Duodenal mucosa (tissue), 2 donors: ENCODE data around the gene C1QTNF1.

ENCODE experiments used
- H3K27ac ChIP-seq: one replicate; pipeline ENCODE4 v1.7.0; 2013; ENCODE audit warnings: low read depth, low read length
- H3K27me3 ChIP-seq, 2 donors: one replicate each; pipeline ENCODE4 v1.7.0; 2013; ENCODE audit warnings: low read length in 2 of 2, control low read depth in 1 of 2; ENCODE audit not compliant: insufficient read depth in 2 of 2, control insufficient read depth in 1 of 2
- H3K36me3 ChIP-seq, 2 donors: one replicate each; pipeline ENCODE4 v1.7.0; 2013; ENCODE audit warnings: low read length in 2 of 2, control low read depth in 1 of 2; ENCODE audit not compliant: insufficient read depth in 2 of 2, control insufficient read depth in 1 of 2
- H3K4me1 ChIP-seq, 2 donors: one replicate each; pipeline ENCODE4 v1.7.0; 2013; ENCODE audit warnings: low read length in 2 of 2, control low read depth in 1 of 2; ENCODE audit not compliant: insufficient read depth in 2 of 2, control insufficient read depth in 1 of 2
- H3K4me3 ChIP-seq, 2 donors: one replicate each; pipeline ENCODE4 v1.7.0; 2013; ENCODE audit warnings: low read length in 2 of 2, low read depth in 1 of 2
- H3K9ac ChIP-seq, 2 donors: one replicate each; pipeline ENCODE4 v1.7.0; 2013; ENCODE audit warnings: low read length in 2 of 2, low read depth in 1 of 2
- H3K9me3 ChIP-seq, 2 donors: one replicate each; pipeline ENCODE4 v1.7.0; 2013; ENCODE audit warnings: low read length in 2 of 2, control low read depth in 1 of 2; ENCODE audit not compliant: control insufficient read depth in 1 of 2

Gene C1QTNF1

GRCh38 chr17:79085154-79085920 is 61.4 kb downstream of the C1QTNF1 start:
- no peak overlapping the region for H3K4me3 ChIP-seq
- peaks cover 3 to 57% of the 10 kb centered on the region in 2 donors for H3K36me3 ChIP-seq
- H3K27ac ChIP-seq = no peak overlapping the region
- no peaks in the 10 kb centered on the region for H3K4me1 ChIP-seq
- H3K9ac ChIP-seq = no peak overlapping the region
- no peaks in the 10 kb centered on the region for H3K9me3 ChIP-seq
- H3K27me3 ChIP-seq = no peaks in the 10 kb centered on the region

DNA sequence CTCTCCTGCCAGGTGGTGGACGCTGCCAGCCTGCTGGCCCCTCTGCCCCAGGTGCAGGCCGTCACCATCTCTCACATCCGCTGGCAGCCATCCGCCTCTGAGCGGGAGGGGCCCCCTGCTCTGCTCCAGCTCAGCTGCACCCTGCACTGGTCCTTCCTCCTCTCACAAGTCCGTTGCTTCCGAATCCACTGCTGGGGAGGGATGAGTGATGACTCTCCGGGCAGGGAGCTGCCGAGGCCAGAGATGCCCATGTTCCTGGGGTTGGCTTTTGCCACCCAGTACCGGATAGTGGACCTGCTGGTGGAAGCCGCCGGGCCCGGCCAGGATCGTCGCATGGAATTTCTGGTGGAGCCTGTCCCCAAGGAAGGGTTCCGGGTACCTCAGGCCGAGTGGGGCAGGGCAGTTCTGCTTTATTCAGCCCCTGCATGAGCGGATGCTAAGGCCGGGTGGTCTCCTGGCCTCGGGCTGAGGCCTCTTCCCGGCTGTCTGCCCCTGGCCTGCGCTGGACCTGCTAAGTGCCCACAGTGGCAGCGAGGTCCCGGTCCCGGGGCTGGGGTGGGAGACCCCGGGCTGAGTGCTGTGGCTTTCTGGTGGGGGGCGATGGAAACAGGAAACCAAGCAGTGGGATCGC is 62.1 kb downstream of the C1QTNF1 start:
- Histone ChIP-seq H3K4me3 (no peak overlapping the region), H3K9me3 (no peaks in the 10 kb centered on the region), H3K27ac (no peak overlapping the region), H3K9ac (no peak overlapping the region), H3K36me3 (peaks cover 0 to 52% of the 10 kb centered on the region in 2 donors), H3K4me1 (no peaks in the 10 kb centered on the region), H3K27me3 (peaks cover 1 to 4% of the 10 kb centered on the region in 2 donors)

GRCh38 chr17:79086609-79087427 is 62.8 kb downstream of the C1QTNF1 start:
- peaks cover 5 to 9% of the 10 kb centered on the region in 2 donors for H3K27me3 ChIP-seq
- no peak overlapping the region for H3K4me3 ChIP-seq
- no peak overlapping the region for H3K9ac ChIP-seq
- no peaks in the 10 kb centered on the region for H3K4me1 ChIP-seq
- H3K36me3 ChIP-seq = peaks cover 0 to 52% of the 10 kb centered on the region in 2 donors
- H3K27ac ChIP-seq = no peak overlapping the region
- H3K9me3 ChIP-seq = no peaks in the 10 kb centered on the region

GRCh38 chr17:79087428-79088143 is 63.6 kb downstream of the C1QTNF1 start:
- Histone ChIP-seq H3K27ac (no peak overlapping the region), H3K9ac (no peak overlapping the region), H3K36me3 (peaks cover 0 to 45% of the 10 kb centered on the region in 2 donors), H3K4me1 (no peaks in the 10 kb centered on the region), H3K27me3 (peaks cover 9 to 12% of the 10 kb centered on the region in 2 donors), H3K4me3 (no peak overlapping the region), H3K9me3 (no peaks in the 10 kb centered on the region)

DNA sequence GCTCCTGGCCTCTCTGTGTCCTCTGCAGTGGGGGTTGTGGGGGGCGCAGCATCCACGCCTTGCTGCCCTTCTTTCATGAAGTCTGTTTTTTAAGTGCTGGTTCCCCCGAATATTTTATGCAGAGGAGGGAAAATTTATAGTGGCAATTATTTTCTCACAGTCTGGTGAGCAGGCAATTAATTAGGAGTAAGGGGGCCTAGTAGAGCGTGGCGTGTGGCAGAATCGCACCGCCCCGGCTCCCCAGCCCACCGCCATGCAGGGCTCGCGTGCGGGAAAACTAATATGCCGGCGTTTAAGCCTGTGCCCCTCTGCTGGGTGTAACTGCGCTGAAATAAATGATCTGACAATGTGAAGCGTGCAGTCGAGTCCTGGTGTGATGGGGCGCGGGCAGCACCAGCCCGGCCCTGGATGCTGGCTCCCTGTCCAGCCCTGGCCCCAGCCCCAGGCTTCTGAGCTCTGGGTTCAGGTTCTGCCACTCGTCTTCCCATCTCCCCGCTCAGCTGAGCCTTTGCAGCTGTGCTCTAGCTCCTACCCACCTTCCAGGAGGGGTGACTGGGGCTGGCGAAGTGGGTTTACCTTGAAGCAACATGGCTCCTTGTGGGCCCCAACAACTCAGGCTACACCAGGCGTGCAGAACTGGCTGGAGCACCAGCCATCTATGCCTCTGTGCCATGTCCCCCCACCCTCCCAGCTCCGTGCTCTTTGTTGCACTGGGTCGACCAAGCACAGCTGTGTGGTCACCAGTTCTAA is 64.5 kb downstream of the C1QTNF1 start:
- no peaks in the 10 kb centered on the region for H3K4me1 ChIP-seq
- H3K36me3 ChIP-seq = peaks cover 0 to 36% of the 10 kb centered on the region in 2 donors
- no peak overlapping the region for H3K4me3 ChIP-seq
- peaks cover 14 to 20% of the 10 kb centered on the region in 2 donors for H3K27me3 ChIP-seq
- H3K9ac ChIP-seq = no peak overlapping the region
- H3K27ac ChIP-seq = no peak overlapping the region
- no peaks in the 10 kb centered on the region for H3K9me3 ChIP-seq

GRCh38 chr17:79088997-79089328 is 65.0 kb downstream of the C1QTNF1 start:
- no peaks in the 10 kb centered on the region for H3K4me1 ChIP-seq
- H3K4me3 ChIP-seq = no peak overlapping the region
- no peak overlapping the region for H3K9ac ChIP-seq
- peaks cover 14 to 20% of the 10 kb centered on the region in 2 donors for H3K27me3 ChIP-seq
- H3K36me3 ChIP-seq = peaks cover 0 to 31% of the 10 kb centered on the region in 2 donors
- H3K27ac ChIP-seq = no peak overlapping the region
- no peaks in the 10 kb centered on the region for H3K9me3 ChIP-seq

- peaks cover 0 to 23% of the 10 kb centered on the region in 2 donors for H3K36me3 ChIP-seq
- peaks cover 14 to 20% of the 10 kb centered on the region in 2 donors for H3K27me3 ChIP-seq
- no peak overlapping the region for H3K27ac ChIP-seq
- H3K4me3 ChIP-seq = no peak overlapping the region
- no peaks in the 10 kb centered on the region for H3K9me3 ChIP-seq
- H3K9ac ChIP-seq = no peak overlapping the region
- H3K4me1 ChIP-seq = no peaks in the 10 kb centered on the region
Measured at GRCh38 chr17:79089720-79090442, 65.9 kb downstream of the C1QTNF1 start.

GRCh38 chr17:79090443-79091225 is 66.7 kb downstream of the C1QTNF1 start:
- no peak overlapping the region for H3K27ac ChIP-seq
- no peaks in the 10 kb centered on the region for H3K4me1 ChIP-seq
- H3K36me3 ChIP-seq = peaks cover 0 to 16% of the 10 kb centered on the region in 2 donors
- H3K9me3 ChIP-seq = no peaks in the 10 kb centered on the region
- H3K27me3 ChIP-seq = peaks cover 19 to 20% of the 10 kb centered on the region in 2 donors
- H3K4me3 ChIP-seq = no peak overlapping the region
- no peak overlapping the region for H3K9ac ChIP-seq
